HepG2 (cell line): Measurements from ENCODE around the gene TICAM2. TPM values are rescaled to one million over a fixed set of nuclear protein-coding genes. Genes with fewer than 3 reads are reported as not detected.
A peak's percentile ranks its signal among the peaks of the same experiment; 100 is the strongest.

ENCODE experiments used
- AKNA ChIP-seq: sonication (generic); formaldehyde crosslinking; IDR thresholded peaks from 2 replicates; pipeline ENCODE4 v1.4.0; 2020; ENCODE audit warnings: missing genetic modification reagents, borderline replicate concordance
- ASH2L ChIP-seq: fragments of 300-600, 200-600 bp; sonication (generic); IDR thresholded peaks from 2 replicates; pipeline ENCODE4 v1.7.0; 2017; ENCODE audit warnings: low read depth, mild to moderate bottlenecking, moderate library complexity, mixed read lengths, low read length; ENCODE audit not compliant: insufficient read length
- CBX2 ChIP-seq, 2 experiments: fragments of 200-600 bp in 1 of 2; sonication (generic); formaldehyde crosslinking in 1 of 2; IDR thresholded peaks; 2 replicates each; pipeline versions ENCODE4 v1.7.0 to v1.8.1; 2018 to 2022; ENCODE audit warnings: low read depth in 2 of 2, low read length in 1 of 2, mild to moderate bottlenecking in 1 of 2, missing genetic modification reagents in 1 of 2
- DMAP1 ChIP-seq: IDR thresholded peaks from 2 replicates; pipeline ENCODE4 v1.6.1; 2016
- ELF1 ChIP-seq: sonication (generic); formaldehyde crosslinking; IDR thresholded peaks from 2 replicates; pipeline ENCODE4 v1.4.0; 2020; ENCODE audit warnings: missing genetic modification reagents
- JUND ChIP-seq: sonication (generic); formaldehyde crosslinking; IDR thresholded peaks from 2 replicates; pipeline ENCODE4 v1.8.0; 2022; ENCODE audit warnings: mild to moderate bottlenecking, missing genetic modification reagents
- KLF13 ChIP-seq: sonication (generic); formaldehyde crosslinking; IDR thresholded peaks from 2 replicates; pipeline ENCODE4 v1.4.0; 2020; ENCODE audit warnings: mild to moderate bottlenecking, missing genetic modification reagents
- MEIS1 ChIP-seq: sonication (generic); formaldehyde crosslinking; IDR thresholded peaks from 2 replicates; pipeline ENCODE4 v1.9.0; 2021; ENCODE audit warnings: mild to moderate bottlenecking, missing genetic modification reagents, moderate library complexity, borderline replicate concordance
- NFE2L2 ChIP-seq: fragments of 150-350 bp; IDR thresholded peaks from 2 replicates; pipeline ENCODE4 v1.6.1; 2014; ENCODE audit warnings: low read length
- NFYB ChIP-seq: sonication (generic); formaldehyde crosslinking; IDR thresholded peaks from 2 replicates; pipeline ENCODE4 v1.4.0; 2020; ENCODE audit warnings: missing genetic modification reagents
- NR2F6 ChIP-seq, 2 experiments: IDR thresholded peaks; 2 replicates each; pipeline ENCODE4 v1.6.1; 2016; ENCODE audit warnings: antibody characterized with exemption in 1 of 2, mild to moderate bottlenecking in 1 of 2
- RNF2 ChIP-seq: fragments of 450-650 bp; conservative IDR thresholded peaks from 2 replicates; pipeline ENCODE4 v1.6.1; 2016; ENCODE audit warnings: low read depth
- SIN3A ChIP-seq: IDR thresholded peaks from 2 replicates; pipeline ENCODE4 v1.6.1; 2011; ENCODE audit warnings: low read depth, mild to moderate bottlenecking, control low read depth, low read length, borderline replicate concordance
- TP53 ChIP-seq: sonication (generic); formaldehyde crosslinking; conservative IDR thresholded peaks from 2 replicates; pipeline ENCODE4 v1.4.0; 2020; ENCODE audit warnings: missing genetic modification reagents
- YY1 ChIP-seq: IDR thresholded peaks from 2 replicates; pipeline ENCODE4 v1.6.1; 2011; ENCODE audit warnings: low read length, low read depth, moderate library complexity, mild to moderate bottlenecking; ENCODE audit not compliant: insufficient read depth, insufficient replicate concordance
- ZFP82 ChIP-seq: sonication (generic); formaldehyde crosslinking; IDR thresholded peaks from 2 replicates; pipeline ENCODE4 v1.5.1; 2020; ENCODE audit warnings: mild to moderate bottlenecking, missing genetic modification reagents, borderline replicate concordance
- ZMAT5 ChIP-seq: sonication (generic); formaldehyde crosslinking; IDR thresholded peaks from 2 replicates; pipeline ENCODE4 v1.5.0; 2020; ENCODE audit warnings: mild to moderate bottlenecking, low read depth, missing genetic modification reagents, borderline replicate concordance
- ZNF138 ChIP-seq: sonication (generic); formaldehyde crosslinking; IDR thresholded peaks from 2 replicates; pipeline ENCODE4 v1.5.0; 2020; ENCODE audit warnings: mild to moderate bottlenecking, low read depth, missing genetic modification reagents
- ZNF432 ChIP-seq: sonication (generic); formaldehyde crosslinking; IDR thresholded peaks from 2 replicates; pipeline ENCODE4 v1.5.0; 2020; ENCODE audit warnings: missing genetic modification reagents, mild to moderate bottlenecking, borderline replicate concordance
- ZNF543 ChIP-seq: sonication (generic); formaldehyde crosslinking; IDR thresholded peaks from 2 replicates; pipeline ENCODE4 v1.4.0; 2020; ENCODE audit warnings: mild to moderate bottlenecking, missing genetic modification reagents
- ZNF556 ChIP-seq: sonication (generic); formaldehyde crosslinking; IDR thresholded peaks from 2 replicates; pipeline ENCODE4 v1.4.0; 2020; ENCODE audit warnings: mild to moderate bottlenecking, missing genetic modification reagents, borderline replicate concordance
- ZNF644 ChIP-seq: IDR thresholded peaks from 2 replicates; pipeline ENCODE4 v1.6.1; 2016; ENCODE audit warnings: low read depth
- ZNF674 ChIP-seq: sonication (generic); formaldehyde crosslinking; IDR thresholded peaks from 2 replicates; pipeline ENCODE4 v1.5.0; 2020; ENCODE audit warnings: low read depth, mild to moderate bottlenecking, missing genetic modification reagents
- polyA plus RNA-seq, 8 experiments: library from polyadenylated mRNA; depleted of rRNA in 3 of 8; stranded (reverse) in 7 of 8; unstranded in 1 of 8; fragments of >200 nt; fragmentation: Illumina TruSeq in 4 of 8; extraction: Trizol in 4 of 8; gene quantifications; 2 replicates each; pipeline versions ENCODE4 v1.2.1 to v1.2.3, GENCODE V29; 2011 to 2016; ENCODE audit warnings: low read depth in 4 of 8, missing spikeins in 1 of 8, mixed read lengths in 1 of 8; ENCODE audit not compliant: insufficient read depth in 1 of 8
- total RNA-seq, 5 experiments: library from RNA; depleted of rRNA; stranded (reverse); fragments of >200 nt; fragmentation: Illumina TruSeq; extraction: Trizol; gene quantifications; 2 replicates each; pipeline ENCODE4 v1.2.3, GENCODE V29; 2016; ENCODE audit warnings: low read depth in 1 of 5
- TF ChIP-seq, protein P1 (sequence below): sonication (generic); formaldehyde crosslinking; IDR thresholded peaks from 2 replicates; pipeline ENCODE4 v1.4.0; 2020; ENCODE audit warnings: missing genetic modification reagents

Gene TICAM2
- total and polyA plus RNA-seq, 2 of the 13 experiments (the other 11 are each of a cell fraction or from before 2014, with no cell fraction given): 0.04 TPM; not detected in 1

GRCh38 chr5:115634343-115635132, 32.3 kb upstream of the TICAM2 start (continued):
- no peak for TF ChIP-seq MEIS1 (CRISPR knock-in tag)
- TF ChIP-seq ZNF432 (CRISPR knock-in tag): no peak
- 0 out of 2 replicates have a peak, but pooled peaks have one; percentile 14 for TF ChIP-seq ZNF644 (CRISPR knock-in tag)
- no peak for TF ChIP-seq ZMAT5 (CRISPR knock-in tag)
- TF ChIP-seq ZFP82 (CRISPR knock-in tag): no peak
- TF ChIP-seq YY1: peak; percentile 51
- no peak for TF ChIP-seq RNF2
- TF ChIP-seq NFE2L2: no peak
- TF ChIP-seq, protein P1, sequence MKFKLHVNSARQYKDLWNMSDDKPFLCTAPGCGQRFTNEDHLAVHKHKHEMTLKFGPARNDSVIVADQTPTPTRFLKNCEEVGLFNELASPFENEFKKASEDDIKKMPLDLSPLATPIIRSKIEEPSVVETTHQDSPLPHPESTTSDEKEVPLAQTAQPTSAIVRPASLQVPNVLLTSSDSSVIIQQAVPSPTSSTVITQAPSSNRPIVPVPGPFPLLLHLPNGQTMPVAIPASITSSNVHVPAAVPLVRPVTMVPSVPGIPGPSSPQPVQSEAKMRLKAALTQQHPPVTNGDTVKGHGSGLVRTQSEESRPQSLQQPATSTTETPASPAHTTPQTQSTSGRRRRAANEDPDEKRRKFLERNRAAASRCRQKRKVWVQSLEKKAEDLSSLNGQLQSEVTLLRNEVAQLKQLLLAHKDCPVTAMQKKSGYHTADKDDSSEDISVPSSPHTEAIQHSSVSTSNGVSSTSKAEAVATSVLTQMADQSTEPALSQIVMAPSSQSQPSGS (CRISPR knock-in tag): peak; percentile 15; the same call in 1 of the 2 replicates
- no peak for TF ChIP-seq TP53
- no peak for TF ChIP-seq AKNA (CRISPR knock-in tag)
- no peak for TF ChIP-seq ZNF674 (CRISPR knock-in tag)
- no peak for TF ChIP-seq NFYB (CRISPR knock-in tag)
- TF ChIP-seq ASH2L: peak; percentile 62
- no peak for TF ChIP-seq ZNF556 (CRISPR knock-in tag)
- TF ChIP-seq ZNF138 (CRISPR knock-in tag): no peak
- TF ChIP-seq KLF13 (CRISPR knock-in tag): no peak
- no peak for TF ChIP-seq ZNF543 (CRISPR knock-in tag)
- TF ChIP-seq JUND (CRISPR knock-in tag): no peak
- peak; percentile 41; the same call in 1 of the 2 replicates for TF ChIP-seq ELF1
- TF ChIP-seq NR2F6 (IDR thresholded peaks at IDR 0.05): no peak
- TF ChIP-seq NR2F6 (CRISPR knock-in tag; IDR thresholded peaks at IDR 0.05): 0 out of 2 replicates have a peak, but pooled peaks have one; percentile 15
- TF ChIP-seq SIN3A: 0 out of 2 replicates have a peak, but pooled peaks have one; percentile 37
- no peak for TF ChIP-seq CBX2 (IDR thresholded peaks at IDR 0.05; ENCODE audit: low read depth, low read length)
- no peak for TF ChIP-seq CBX2 (CRISPR knock-in tag; IDR thresholded peaks at IDR 0.05; ENCODE audit: low read depth)
- no peak for TF ChIP-seq DMAP1
